Psoas muscle (tissue), 8 donors: ENCODE results near the gene ATG5. TPM values are rescaled to one million over a fixed set of nuclear protein-coding genes. Genes with fewer than 3 reads are reported as not detected.

ENCODE experiments used
- ATAC-seq, 4 donors: fragments of 200-7000 bp; cut with Tn5 transposase; one replicate each; pipeline ENCODE4 v1.9.1; 2020; ENCODE audit warnings: moderate library complexity in 3 of 4, mild to moderate bottlenecking in 2 of 4
- DNase-seq, 2 donors: peaks; one replicate each; pipeline ENCODE4 v3.0.0-alpha.2; 2020
- H3K27ac ChIP-seq: fragments of 200-600 bp; one replicate; pipeline ENCODE4 v1.8.0; 2022
- H3K27me3 ChIP-seq, 3 donors: fragments of 200-600 bp in 1 of 3; one replicate each; pipeline versions ENCODE4 v1.6.1 to v1.8.0; 2013 to 2022; ENCODE audit warnings: low read length in 2 of 3, mild to moderate bottlenecking in 2 of 3, moderate library complexity in 1 of 3; ENCODE audit not compliant: insufficient read depth in 3 of 3
- H3K36me3 ChIP-seq, 2 donors: fragments of 200-600 bp in 1 of 2; one replicate each; pipeline versions ENCODE4 v1.6.1 to v1.8.0; 2013 to 2022; ENCODE audit warnings: low read depth in 1 of 2, mild to moderate bottlenecking in 1 of 2, moderate library complexity in 1 of 2; ENCODE audit not compliant: insufficient read depth in 1 of 2
- H3K4me1 ChIP-seq: fragments of 200-600 bp; one replicate; pipeline ENCODE4 v1.8.0; 2022
- H3K4me3 ChIP-seq: fragments of 200-600 bp; one replicate; pipeline ENCODE4 v1.8.0; 2022; ENCODE audit warnings: mild to moderate bottlenecking
- H3K9me3 ChIP-seq: fragments of 200-600 bp; one replicate; pipeline ENCODE4 v1.8.0; 2022
- WGBS, 3 donors: extraction: QIAGEN DNeasy Blood & Tissue Kit; methylation state at CpG; one replicate each; pipeline versions ENCODE4 v1.1.6 to v1.1.7; 2013; 5-methylcytosine and 5-hydroxymethylcytosine counted together
- intact Hi-C, 2 donors: fragments of 100-400 bp; cut with DNase I; formaldehyde crosslinking; loops; one replicate each; pipeline versions ENCODE4 v1.11.0 to v1.14.2; 2022
- polyA plus RNA-seq, 3 donors: library from polyadenylated mRNA; stranded (reverse); fragments of 200-250 nt; gene quantifications; one replicate each; pipeline ENCODE4 v1.2.3, GENCODE V29; 2013
- total RNA-seq, 4 donors: library from RNA; stranded (reverse); fragmentation: NEBNext Ultra II Directional in 2 of 4; extraction: Animal tissue kit (Norgen Biotek cat#: 25700) in 2 of 4; gene quantifications; one replicate each; pipeline versions ENCODE4 v1.2.1 to v1.2.4, GENCODE V29; 2021 to 2023
- TF ChIP-seq, protein P1 (sequence below): fragments of 200-600 bp; IDR thresholded peaks from one replicate; pipeline ENCODE4 v1.8.0; 2022; ENCODE audit warnings: antibody characterized with exemption
- donor health status: healthy with polysubstance abuse.
- donor health status: DM: no; HTN: no; CAD: no; lungs with moderate emphysema.
- donor health status: Bipolar disorder and iron deficiency.
- donor health status: healthy.
- donor health status: DM: yes; HTN: yes; CAD: no.
- donor health status: DM: no; HTN: no; CAD: no.
- donor health status: DM: no; HTN: no; CAD: no.
- donor health status: DM: yes; HTN: yes; CAD: no.

ATG5 gene
- total and polyA plus RNA-seq, 7 donors = 13.5 to 35.7 (median 19.5) TPM

DNA sequence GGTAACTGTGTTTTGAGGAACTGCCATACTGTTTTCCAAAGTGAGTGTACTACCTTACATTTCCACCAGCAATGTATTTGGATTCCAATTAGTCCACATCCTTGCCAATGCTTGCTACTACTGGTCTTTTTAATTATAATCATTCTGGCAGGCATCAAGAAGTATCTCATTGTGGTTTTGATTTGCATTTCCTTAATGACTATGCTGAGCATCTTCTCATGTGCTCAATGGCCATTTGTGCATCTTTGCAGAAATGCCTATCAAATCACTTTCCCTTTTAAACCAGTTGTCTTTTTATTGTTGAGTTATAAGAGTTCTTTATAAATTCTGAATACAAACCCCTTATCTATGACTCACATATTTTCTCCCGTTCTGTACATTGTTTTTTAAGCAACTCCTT, 75.9 kb downstream of the ATG5 start:
- DNase-seq (no peak), ATAC-seq (no peak)
- Histone ChIP-seq H3K36me3 (peaks cover 0 to 13% of the 10 kb centered on the region in 2 donors), H3K27ac (no peak overlapping the region), H3K4me1 (peaks cover 13% of the 10 kb centered on the region), H3K4me3 (no peak overlapping the region), H3K27me3 (no peaks in the 10 kb centered on the region), H3K9me3 (no peaks in the 10 kb centered on the region)
- TF ChIP-seq, protein P1, sequence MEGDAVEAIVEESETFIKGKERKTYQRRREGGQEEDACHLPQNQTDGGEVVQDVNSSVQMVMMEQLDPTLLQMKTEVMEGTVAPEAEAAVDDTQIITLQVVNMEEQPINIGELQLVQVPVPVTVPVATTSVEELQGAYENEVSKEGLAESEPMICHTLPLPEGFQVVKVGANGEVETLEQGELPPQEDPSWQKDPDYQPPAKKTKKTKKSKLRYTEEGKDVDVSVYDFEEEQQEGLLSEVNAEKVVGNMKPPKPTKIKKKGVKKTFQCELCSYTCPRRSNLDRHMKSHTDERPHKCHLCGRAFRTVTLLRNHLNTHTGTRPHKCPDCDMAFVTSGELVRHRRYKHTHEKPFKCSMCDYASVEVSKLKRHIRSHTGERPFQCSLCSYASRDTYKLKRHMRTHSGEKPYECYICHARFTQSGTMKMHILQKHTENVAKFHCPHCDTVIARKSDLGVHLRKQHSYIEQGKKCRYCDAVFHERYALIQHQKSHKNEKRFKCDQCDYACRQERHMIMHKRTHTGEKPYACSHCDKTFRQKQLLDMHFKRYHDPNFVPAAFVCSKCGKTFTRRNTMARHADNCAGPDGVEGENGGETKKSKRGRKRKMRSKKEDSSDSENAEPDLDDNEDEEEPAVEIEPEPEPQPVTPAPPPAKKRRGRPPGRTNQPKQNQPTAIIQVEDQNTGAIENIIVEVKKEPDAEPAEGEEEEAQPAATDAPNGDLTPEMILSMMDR = no peak
- intact Hi-C loops = no loop called here
- 82 to 94% (median 93%) methylated on average over 1 of the region's 1 CpG for WGBS, 3 donors

DNA sequence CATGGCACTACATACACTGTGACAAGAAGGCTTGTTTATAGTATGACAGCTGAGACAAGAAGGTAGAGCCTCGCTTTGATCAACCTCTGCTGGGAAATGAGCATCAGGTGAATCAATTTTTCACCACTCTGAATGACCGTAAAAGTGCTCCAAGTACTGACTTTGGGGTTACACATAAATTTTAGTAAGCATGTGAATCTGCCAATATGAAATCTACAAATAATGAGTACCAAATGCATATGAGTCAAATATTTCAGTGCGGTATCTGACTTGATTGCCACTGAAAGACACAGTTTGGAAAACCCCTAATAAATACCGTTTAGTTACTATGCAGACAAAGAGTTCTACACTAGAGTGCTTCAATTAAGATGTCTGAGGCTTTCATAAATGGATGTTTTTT, 77.8 kb downstream of the ATG5 start:
- ATAC-seq = no peak
- H3K4me3 ChIP-seq = no peak overlapping the region
- H3K27ac ChIP-seq = no peak overlapping the region
- peaks cover 0 to 13% of the 10 kb centered on the region in 2 donors for H3K36me3 ChIP-seq
- no peaks in the 10 kb centered on the region for H3K27me3 ChIP-seq
- no peaks in the 10 kb centered on the region for H3K9me3 ChIP-seq
- TF ChIP-seq, protein P1 = no peak
- intact Hi-C loops = no loop called here
- H3K4me1 ChIP-seq = peaks cover 3% of the 10 kb centered on the region
- no peak for DNase-seq
- WGBS, 3 donors = 90 to 94% (median 92%) methylated on average over 4 of the region's 4 CpGs

DNA sequence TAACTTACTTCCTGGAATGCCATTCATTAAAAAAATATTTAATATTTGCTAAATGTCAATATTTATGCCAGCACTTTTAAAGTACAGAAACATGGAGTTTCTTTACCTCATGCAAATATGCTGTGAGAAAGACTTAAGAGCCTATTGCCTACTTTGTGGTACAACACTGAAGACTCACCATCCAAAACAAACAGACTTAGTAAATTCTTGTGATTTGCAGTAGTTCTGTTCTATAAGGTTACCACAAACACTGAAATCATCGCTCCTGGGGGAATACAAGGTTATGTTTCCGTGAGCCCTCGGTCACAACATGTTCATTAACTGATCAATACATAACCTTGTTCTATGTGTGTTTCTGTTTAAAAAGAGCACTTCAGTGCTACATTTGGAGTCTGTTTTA, 78.3 kb downstream of the ATG5 start:
- TF ChIP-seq, protein P1 = no peak
- H3K9me3 ChIP-seq = no peaks in the 10 kb centered on the region
- ATAC-seq (no peak), DNase-seq (no peak)
- 87 to 91% (median 90%) methylated on average over 3 of the region's 3 CpGs for WGBS, 3 donors
- H3K4me1 ChIP-seq = no peaks in the 10 kb centered on the region
- H3K36me3 ChIP-seq = peaks cover 0 to 13% of the 10 kb centered on the region in 2 donors
- no peak overlapping the region for H3K27ac ChIP-seq
- intact Hi-C loops = no loop called here
- no peak overlapping the region for H3K4me3 ChIP-seq
- H3K27me3 ChIP-seq = no peaks in the 10 kb centered on the region

DNA sequence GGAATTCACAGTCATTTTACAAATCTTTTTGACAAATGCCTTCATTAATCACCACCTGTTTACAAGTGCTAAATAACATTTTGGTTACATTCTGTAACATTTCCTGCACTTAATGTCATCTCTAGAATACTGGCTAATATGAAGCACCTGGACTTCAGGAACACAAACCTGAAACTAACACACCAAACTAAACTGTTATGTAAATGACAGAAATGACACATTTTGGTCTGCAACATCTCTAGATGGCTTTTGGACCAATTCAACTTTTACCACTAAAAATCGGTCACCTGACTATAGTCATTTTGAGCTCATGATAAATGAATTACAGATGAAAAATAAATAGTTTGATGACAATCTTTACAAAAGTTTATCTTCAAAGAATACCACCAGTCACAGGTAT, 80.6 kb downstream of the ATG5 start:
- DNase-seq = no peak
- no peak overlapping the region for H3K4me3 ChIP-seq
- TF ChIP-seq, protein P1 = no peak
- intact Hi-C loops = no loop called here
- no peak overlapping the region for H3K27ac ChIP-seq
- H3K4me1 ChIP-seq = no peaks in the 10 kb centered on the region
- H3K36me3 ChIP-seq = peaks cover 0 to 13% of the 10 kb centered on the region in 2 donors
- H3K9me3 ChIP-seq = no peaks in the 10 kb centered on the region
- WGBS, 3 donors = 96 to 98% (median 97%) methylated on average over 1 of the region's 1 CpG
- ATAC-seq = no peak
- no peaks in the 10 kb centered on the region for H3K27me3 ChIP-seq

DNA sequence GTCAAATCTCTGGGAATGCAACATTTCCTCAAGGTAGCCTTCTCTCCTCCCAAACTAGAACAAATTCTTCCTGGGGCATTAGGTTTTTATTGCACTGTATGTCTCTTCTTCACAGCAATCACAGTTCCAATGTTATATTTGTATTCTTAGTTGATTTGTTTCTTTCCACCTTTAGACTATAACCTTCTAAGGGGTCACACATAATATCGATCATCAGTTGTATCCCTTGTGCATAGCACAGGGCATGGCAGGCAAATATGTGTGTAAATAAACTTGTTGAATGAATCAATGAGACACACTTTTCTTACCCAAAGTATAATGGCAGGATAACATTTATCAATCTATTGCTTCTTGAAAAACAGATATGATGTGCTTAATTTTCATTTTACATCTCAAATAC, 81.0 kb downstream of the ATG5 start:
- TF ChIP-seq, protein P1 = no peak
- H3K36me3 ChIP-seq = peaks cover 0 to 13% of the 10 kb centered on the region in 2 donors
- intact Hi-C loops = no loop called here
- DNase-seq (no peak), ATAC-seq (no peak)
- no peak overlapping the region for H3K27ac ChIP-seq
- no peaks in the 10 kb centered on the region for H3K4me1 ChIP-seq
- no peaks in the 10 kb centered on the region for H3K9me3 ChIP-seq
- no peak overlapping the region for H3K4me3 ChIP-seq
- 96 to 100% (median 97%) methylated on average over 1 of the region's 1 CpG for WGBS, 3 donors
- no peaks in the 10 kb centered on the region for H3K27me3 ChIP-seq
